Fibroblast of lung (primary cell): ENCODE data around the gene NRIP1.
"Not testable (repeated sequence)": the region's sequence is repeated elsewhere in the genome, so short reads cannot be mapped to it uniquely, and the experiment has no call there.

Source experiments
- CTCF ChIP-seq, 2 donors: IDR thresholded peaks in 1 of 2; conservative IDR thresholded peaks in 1 of 2; 1 replicate in 1 of 2; 2 replicates in 1 of 2; pipeline ENCODE4 v1.5.1; 2011 to 2012; ENCODE audit warnings: low read length in 2 of 2, control low read depth in 1 of 2, inconsistent platforms in 1 of 2, low read depth in 1 of 2, mild to moderate bottlenecking in 1 of 2
- EZH2 ChIP-seq: IDR thresholded peaks from 2 replicates; pipeline ENCODE4 v1.5.1; 2012; ENCODE audit warnings: low read length, control low read depth, mild to moderate bottlenecking; ENCODE audit errors: missing control alignments

GRCh38 chr21:14927324-14927723 lies 137.5 kb downstream of the NRIP1 start:
- not testable (repeated sequence) for TF ChIP-seq CTCF (conservative IDR thresholded peaks at IDR 0.05 in 1 of 2, IDR thresholded peaks at IDR 0.05 in 1 of 2; ENCODE audit: low read depth in 1 of 2, low read length in 2 of 2); EZH2
